ENCODE measurements around the gene TRIO. TPM values are rescaled to one million over a fixed set of nuclear protein-coding genes. Genes with fewer than 3 reads are reported as not detected.

TRIO gene
- total RNA-seq, 1 experiment from 2014 or later: 88.8 TPM

GRCh38 chr5:14386884-14387624, 243.9 kb downstream of the TRIO start:
- DNase-seq (ENCODE audit: low spot score) (no peak), ATAC-seq (peak; percentile 72)
- Mint-ChIP-seq H3K27ac (peak overlapping the region; percentile 74), H3K4me3 (no peak overlapping the region), H3K27me3 (ENCODE audit: low read depth) (no peaks in the 10 kb centered on the region), H3K4me1 (peaks cover 32% of the 10 kb centered on the region), H3K36me3 (peaks cover 47% of the 10 kb centered on the region), H3K9me3 (peaks cover 8% of the 10 kb centered on the region)
- POLR2A ChIA-PET: interaction anchor here (0.6 kb wide), 1 partner anchor 101 kb away, joined by 3 read pairs; no protein-coding TSS in a partner anchor
- CTCF ChIA-PET: interaction anchor here (0.8 to 2.2 kb wide), 12 partner anchors 11 to 263 kb away, joined by 3 to 11 read pairs (median 4); no protein-coding TSS in a partner anchor
- TF ChIP-seq NR1H2 (CRISPR knock-in tag; IDR thresholded peaks at IDR 0.05) (no peak), ZNF281 (CRISPR knock-in tag; IDR thresholded peaks at IDR 0.05) (no peak), FOXK1 (CRISPR knock-in tag; IDR thresholded peaks at IDR 0.05) (no peak), TEAD4 (CRISPR knock-in tag; IDR thresholded peaks at IDR 0.05) (no peak), ZNF138 (CRISPR knock-in tag; conservative IDR thresholded peaks at IDR 0.05) (no peak), STAT6 (CRISPR knock-in tag; conservative IDR thresholded peaks at IDR 0.05; ENCODE audit: low read depth) (no peak), OVOL2 (CRISPR knock-in tag; IDR thresholded peaks at IDR 0.05; ENCODE audit: borderline replicate concordance) (no peak), ZNF423 (CRISPR knock-in tag; IDR thresholded peaks at IDR 0.05) (no peak), ATF1 (CRISPR knock-in tag; IDR thresholded peaks at IDR 0.05) (no peak), ZNF532 (CRISPR knock-in tag; IDR thresholded peaks at IDR 0.05; ENCODE audit: borderline replicate concordance) (no peak), SOX15 (CRISPR knock-in tag; IDR thresholded peaks at IDR 0.05) (no peak), GABPB1 (CRISPR knock-in tag; IDR thresholded peaks at IDR 0.05) (no peak), FOXP4 (CRISPR knock-in tag; IDR thresholded peaks at IDR 0.05) (no peak), ZNF232 (CRISPR knock-in tag; IDR thresholded peaks at IDR 0.05) (no peak), MXD4 (CRISPR knock-in tag; IDR thresholded peaks at IDR 0.05; ENCODE audit: borderline replicate concordance) (no peak), PRDM15 (CRISPR knock-in tag; IDR thresholded peaks at IDR 0.05) (no peak), CTCF (IDR thresholded peaks at IDR 0.05) (no peak)
